Lower lobe of right lung (tissue), 2 donors: ENCODE measurements around the gene ACACB. TPM values are rescaled to one million over a fixed set of nuclear protein-coding genes. Genes with fewer than 3 reads are reported as not detected.
A peak's percentile ranks its signal among the peaks of the same experiment; 100 is the strongest.

Experiments used
- ATAC-seq, 2 donors: fragments of 200-7000 bp; cut with Tn5 transposase; one replicate each; pipeline ENCODE4 v1.9.1; 2020 to 2022; ENCODE audit warnings: mild to moderate bottlenecking in 2 of 2, moderate library complexity in 2 of 2
- DNase-seq: peaks from one replicate; pipeline ENCODE4 v3.0.0-alpha.2; 2020
- H3K27ac ChIP-seq: fragments of 200-600 bp; one replicate; pipeline ENCODE4 v1.8.0; 2022
- H3K27me3 ChIP-seq: fragments of 200-600 bp; one replicate; pipeline ENCODE4 v1.8.0; 2022; ENCODE audit warnings: low read depth
- H3K36me3 ChIP-seq: fragments of 200-600 bp; one replicate; pipeline ENCODE4 v1.8.0; 2022; ENCODE audit warnings: mild to moderate bottlenecking
- H3K4me1 ChIP-seq: fragments of 200-600 bp; one replicate; pipeline ENCODE4 v1.8.0; 2022
- H3K4me3 ChIP-seq: fragments of 200-600 bp; one replicate; pipeline ENCODE4 v1.8.0; 2022; ENCODE audit warnings: mild to moderate bottlenecking
- H3K9me3 ChIP-seq: fragments of 200-600 bp; one replicate; pipeline ENCODE4 v1.8.0; 2022
- intact Hi-C: fragments of 100-400 bp; cut with DNase I; formaldehyde crosslinking; loops from one replicate; pipeline ENCODE4 v1.11.0; 2022
- total RNA-seq: library from RNA; stranded (reverse); fragmentation: NEBNext Ultra II Directional; extraction: Animal tissue kit (Norgen Biotek cat#: 25700); gene quantifications from one replicate; pipeline ENCODE4 v1.2.1, GENCODE V29; 2021
- TF ChIP-seq, protein P1 (sequence below): fragments of 200-600 bp; IDR thresholded peaks from one replicate; pipeline ENCODE4 v1.8.0; 2022; ENCODE audit warnings: antibody characterized with exemption, mild to moderate bottlenecking
- donor health status: DM: no; HTN: yes; CAD: no; lungs with severe emphysema.

Gene ACACB
- total RNA-seq, 1 donor from 2014 or later: 42.5 TPM

DNA sequence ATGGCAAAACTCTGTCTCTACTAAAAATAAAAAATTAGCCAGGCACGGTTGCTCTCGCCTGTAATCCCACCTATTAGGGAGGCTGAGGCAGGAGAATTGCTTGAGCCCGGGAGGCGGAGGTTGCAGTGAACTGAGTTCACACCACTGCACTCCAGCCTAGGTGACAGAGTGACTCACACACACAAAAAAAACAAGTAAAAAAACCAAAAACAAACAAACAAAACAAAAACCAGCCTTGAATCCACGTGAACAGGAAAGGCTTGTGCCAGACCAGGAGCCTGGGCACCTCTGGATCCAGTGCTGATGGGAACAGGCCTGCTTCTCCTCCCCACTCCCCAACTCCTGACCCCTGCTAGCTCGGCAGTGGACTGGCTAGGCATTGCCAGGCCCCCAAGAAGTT, 189.2 kb downstream of the ACACB start:
- TF ChIP-seq, protein P1, sequence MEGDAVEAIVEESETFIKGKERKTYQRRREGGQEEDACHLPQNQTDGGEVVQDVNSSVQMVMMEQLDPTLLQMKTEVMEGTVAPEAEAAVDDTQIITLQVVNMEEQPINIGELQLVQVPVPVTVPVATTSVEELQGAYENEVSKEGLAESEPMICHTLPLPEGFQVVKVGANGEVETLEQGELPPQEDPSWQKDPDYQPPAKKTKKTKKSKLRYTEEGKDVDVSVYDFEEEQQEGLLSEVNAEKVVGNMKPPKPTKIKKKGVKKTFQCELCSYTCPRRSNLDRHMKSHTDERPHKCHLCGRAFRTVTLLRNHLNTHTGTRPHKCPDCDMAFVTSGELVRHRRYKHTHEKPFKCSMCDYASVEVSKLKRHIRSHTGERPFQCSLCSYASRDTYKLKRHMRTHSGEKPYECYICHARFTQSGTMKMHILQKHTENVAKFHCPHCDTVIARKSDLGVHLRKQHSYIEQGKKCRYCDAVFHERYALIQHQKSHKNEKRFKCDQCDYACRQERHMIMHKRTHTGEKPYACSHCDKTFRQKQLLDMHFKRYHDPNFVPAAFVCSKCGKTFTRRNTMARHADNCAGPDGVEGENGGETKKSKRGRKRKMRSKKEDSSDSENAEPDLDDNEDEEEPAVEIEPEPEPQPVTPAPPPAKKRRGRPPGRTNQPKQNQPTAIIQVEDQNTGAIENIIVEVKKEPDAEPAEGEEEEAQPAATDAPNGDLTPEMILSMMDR: no peak
- no peaks in the 10 kb centered on the region for H3K36me3 ChIP-seq
- DNase-seq (no peak), ATAC-seq (no peak)
- H3K27ac ChIP-seq: no peak overlapping the region
- intact Hi-C loops: no loop called here
- peaks cover 15% of the 10 kb centered on the region for H3K4me1 ChIP-seq
- no peak overlapping the region for H3K4me3 ChIP-seq
- peaks cover 67% of the 10 kb centered on the region for H3K27me3 ChIP-seq
- H3K9me3 ChIP-seq: no peaks in the 10 kb centered on the region

DNA sequence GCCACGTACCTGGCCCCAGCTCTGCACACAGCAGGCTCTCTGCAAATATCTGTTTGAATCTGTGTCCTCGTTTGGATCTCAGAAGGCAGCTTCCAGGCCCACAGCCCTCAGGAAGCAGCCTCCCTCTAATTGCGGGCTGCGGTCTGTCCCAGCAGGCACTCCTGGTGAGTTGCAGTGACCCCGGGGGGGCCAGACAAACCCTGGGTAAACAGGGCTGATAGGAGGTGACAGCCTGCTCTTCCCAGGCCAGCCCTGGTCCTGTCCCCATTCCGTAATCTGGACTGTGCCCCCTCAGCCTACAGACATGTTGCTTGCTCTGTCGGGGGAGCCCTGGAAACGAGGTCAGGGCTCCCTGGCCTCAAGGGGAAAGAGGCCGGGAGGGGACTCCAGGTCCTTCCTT, 190.7 kb downstream of the ACACB start:
- intact Hi-C loops: no loop called here
- H3K27me3 ChIP-seq: peaks cover 77% of the 10 kb centered on the region
- DNase-seq: no peak

DNA sequence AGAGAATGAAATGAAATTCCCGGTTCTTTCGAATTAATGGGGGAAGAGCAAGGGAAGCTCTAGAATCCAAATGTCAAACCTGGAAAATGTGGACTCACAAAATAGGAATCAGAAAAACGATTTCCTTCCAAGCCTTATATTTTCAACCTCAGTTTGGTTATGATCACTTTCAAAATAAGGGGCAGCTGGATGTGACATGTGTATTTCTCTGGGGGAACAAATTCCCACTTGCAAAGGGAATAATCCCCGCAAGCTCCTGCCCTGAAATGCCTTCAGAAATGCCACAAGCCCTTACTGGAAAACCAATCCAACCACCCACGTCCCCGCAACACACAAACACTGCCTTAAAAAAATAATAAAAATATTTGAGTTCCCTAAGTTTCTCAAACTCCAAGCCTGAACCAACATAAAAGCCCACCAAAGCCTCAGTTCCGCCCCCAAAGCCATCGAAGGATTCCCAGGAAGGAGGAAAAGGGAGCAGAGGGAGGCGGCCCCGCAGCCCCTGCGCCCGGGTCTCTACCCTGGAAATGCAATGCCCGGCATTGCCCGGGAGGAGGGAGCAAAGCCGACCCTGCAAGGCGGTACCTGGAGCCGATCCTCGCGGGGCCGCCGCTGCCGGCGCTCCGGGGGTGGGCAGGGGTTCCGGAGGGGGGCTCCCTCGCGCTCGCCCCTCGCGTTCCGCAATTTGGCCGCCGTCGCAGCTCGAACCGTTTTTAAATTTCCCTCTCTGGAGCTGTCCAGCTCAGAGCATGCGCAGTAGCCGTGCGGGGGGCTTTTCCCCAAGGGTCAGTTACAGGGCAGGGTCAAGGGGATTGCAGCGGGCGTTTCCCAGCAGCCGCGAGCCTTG, 192.4 kb downstream of the ACACB start, which contains the start of gene FOXN4:
FOXN4 (minus strand) TSS at position 751 of the 847 bp plus-strand sequence. CDS start 963 bp downstream, outside the sequence.
- peaks cover 16% of the 10 kb centered on the region for H3K4me1 ChIP-seq
- intact Hi-C loops: no loop called here
- H3K36me3 ChIP-seq: no peaks in the 10 kb centered on the region
- TF ChIP-seq, protein P1: no peak
- no peak within 1 kb of the TSS for H3K27ac ChIP-seq
- H3K27me3 ChIP-seq: peaks cover 71% of the 10 kb centered on the region
- H3K9me3 ChIP-seq: no peaks in the 10 kb centered on the region
- DNase-seq (no peak), ATAC-seq (no peak)
- H3K4me3 ChIP-seq: peak within 1 kb of the TSS; percentile 47

More for the DNA sequence above, 190.7 kb downstream of the ACACB start:
- no peak overlapping the region for H3K4me3 ChIP-seq
- no peaks in the 10 kb centered on the region for H3K36me3 ChIP-seq
- H3K27ac ChIP-seq: no peak overlapping the region
- no peak for ATAC-seq
- TF ChIP-seq, protein P1: no peak
- H3K9me3 ChIP-seq: no peaks in the 10 kb centered on the region
- peaks cover 16% of the 10 kb centered on the region for H3K4me1 ChIP-seq

DNA sequence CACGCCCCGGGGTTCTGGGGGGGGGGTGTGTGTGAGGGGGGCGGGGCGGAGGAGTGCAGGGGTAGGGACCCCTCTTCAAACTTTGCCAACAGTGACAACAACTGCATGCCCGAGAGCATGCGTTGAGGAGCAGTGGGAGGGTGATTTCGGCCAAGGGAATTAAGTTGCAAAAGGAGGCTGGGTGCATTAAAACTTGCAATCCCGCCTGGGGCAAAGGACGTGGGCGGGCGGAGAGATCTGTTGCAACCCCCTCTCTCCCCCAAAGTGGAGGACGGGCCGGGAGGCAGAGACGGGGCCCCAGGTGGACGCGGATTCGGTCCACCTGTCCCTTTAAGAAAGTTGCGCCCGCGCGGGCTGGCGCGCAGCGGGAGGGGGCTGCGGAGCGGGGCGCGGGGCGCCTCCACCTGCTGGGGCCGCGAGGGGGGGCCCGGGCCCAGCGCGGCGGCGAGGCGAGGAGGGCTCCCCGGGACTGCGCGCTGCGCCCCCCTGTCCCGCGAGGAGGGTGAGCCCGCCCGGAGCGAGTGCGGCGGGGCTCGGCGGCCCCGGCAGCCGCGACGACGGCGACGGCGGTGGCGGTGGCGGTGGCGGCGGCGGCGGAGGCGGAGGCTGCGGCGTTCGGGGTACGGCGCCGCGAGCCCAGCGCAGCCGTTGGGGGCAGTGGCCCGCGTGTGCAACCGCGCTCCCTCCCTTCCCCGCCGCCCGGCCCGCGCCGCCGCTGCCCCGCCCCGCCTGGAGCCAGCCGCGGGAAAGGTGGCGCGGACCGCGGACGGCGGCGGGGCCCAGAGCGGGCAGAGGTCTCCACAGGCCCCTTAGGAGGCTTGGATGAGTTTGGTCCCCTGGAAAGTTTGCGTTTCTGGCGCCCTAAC, 193.2 kb downstream of the ACACB start:
- DNase-seq (no peak), ATAC-seq (peak; percentile 39 to 50)
- Histone ChIP-seq H3K27ac (no peak overlapping the region), H3K4me3 (peak overlapping the region; percentile 47), H3K27me3 (peaks cover 71% of the 10 kb centered on the region), H3K9me3 (no peaks in the 10 kb centered on the region), H3K36me3 (no peaks in the 10 kb centered on the region), H3K4me1 (peaks cover 16% of the 10 kb centered on the region)
- intact Hi-C loops: no loop called here
- TF ChIP-seq, protein P1: no peak

DNA sequence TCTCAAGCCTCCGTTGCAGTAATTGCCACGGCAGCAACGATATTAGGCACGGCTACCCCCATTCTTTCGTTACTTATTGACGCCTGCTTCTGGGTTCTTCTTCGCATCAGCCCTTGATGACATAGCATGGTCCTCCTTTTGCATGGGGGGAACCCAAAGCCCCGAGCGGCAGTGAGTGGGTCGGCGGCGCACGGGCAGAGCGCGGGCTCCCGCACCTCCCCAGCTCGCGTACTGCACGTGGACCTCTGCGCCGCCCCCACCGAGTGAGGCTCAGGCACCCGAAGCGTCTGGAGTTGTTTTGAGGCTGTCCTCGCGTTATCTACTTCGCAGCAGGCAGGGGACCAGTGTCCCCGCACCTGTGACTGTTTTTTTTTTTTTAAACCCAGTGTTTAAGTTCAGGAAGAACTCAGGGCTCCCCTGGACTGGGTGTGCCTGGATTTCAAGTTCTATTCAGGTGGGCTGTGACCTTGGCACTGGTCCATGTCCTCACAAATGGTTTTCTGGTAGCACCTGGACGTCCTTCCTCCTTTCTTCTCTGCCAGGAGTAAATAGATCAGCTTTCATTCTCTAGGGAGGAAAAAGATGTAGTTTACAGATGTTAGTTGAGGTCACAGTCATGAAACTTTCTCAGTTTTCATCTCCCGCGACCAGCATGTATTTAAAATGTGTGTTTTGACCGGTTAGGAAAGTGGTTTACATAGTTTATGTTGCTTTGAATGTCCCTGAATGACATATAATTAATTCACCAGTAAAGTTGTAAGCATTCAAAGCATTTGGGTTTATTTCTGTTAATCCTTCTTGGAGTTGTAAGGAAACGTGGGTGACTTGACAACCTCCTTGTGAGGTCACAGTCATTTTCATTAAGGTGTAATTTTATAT, 194.1 kb downstream of the ACACB start:
- no peak overlapping the region for H3K27ac ChIP-seq
- no peaks in the 10 kb centered on the region for H3K36me3 ChIP-seq
- no peak for DNase-seq
- H3K9me3 ChIP-seq: no peaks in the 10 kb centered on the region
- peaks cover 64% of the 10 kb centered on the region for H3K27me3 ChIP-seq
- intact Hi-C loops: no loop called here
- TF ChIP-seq, protein P1: no peak
- peak overlapping the region; percentile 46 for H3K4me3 ChIP-seq
- peaks cover 16% of the 10 kb centered on the region for H3K4me1 ChIP-seq
- peak in 1 of 2 donors; percentile 30 for ATAC-seq
